Epithelial cell of umbilical artery (primary cell): ENCODE measurements around the gene MEGF11. TPM values are rescaled to one million over a fixed set of nuclear protein-coding genes. Genes with fewer than 3 reads are reported as not detected.

Experiments used
- total RNA-seq: library from RNA; depleted of rRNA; stranded (reverse); fragments of >200 nt; gene quantifications from 2 replicates; pipeline ENCODE4 v1.2.3, GENCODE V29; 2014

Gene MEGF11
- total RNA-seq = not detected in 2 replicates

GRCh38 chr15:66253418-66254088 lies at the start of gene MEGF11:
Gene MEGF11, minus strand, starts transcription at chr15:66253750. Its CDS starts 125,347 bp downstream, at chr15:66128403.

GRCh38 chr15:66293419-66294156 lies 40.0 kb upstream of the MEGF11 start, which contains the start of gene DIS3L:
Gene DIS3L, plus strand, starts transcription at chr15:66293568. Its CDS starts 29 bp downstream, at chr15:66293597.

GRCh38 chr15:65869126-65869953 lies 384.2 kb downstream of the MEGF11 start, which contains the start of gene RAB11A:
Gene RAB11A, plus strand, starts transcription at chr15:65869491. Its CDS starts 95 bp downstream, at chr15:65869586.

Other genes starting within 250 kb of the MEGF11 start
- gene DIS3L, start 39.8 kb upstream of the MEGF11 start, total RNA-seq = 18.8 and 24.2 TPM in 2 replicates
- 13.6 and 22.6 TPM in 2 replicates for gene TIPIN, start 102.9 kb upstream of the MEGF11 start, total RNA-seq
- 38.0 and 44.2 TPM in 2 replicates for gene MAP2K1, start 133.2 kb upstream of the MEGF11 start, total RNA-seq
- 23.1 and 48.8 TPM in 2 replicates for gene SNAPC5, start 244.0 kb upstream of the MEGF11 start, total RNA-seq